ENCODE results near the gene CD3E.
"Not testable (repeated sequence)": the region's sequence is repeated elsewhere in the genome, so short reads cannot be mapped to it uniquely, and the experiment has no call there.

CD3E gene

GRCh38 chr11:118291477-118292135 lies 12.9 kb upstream of the CD3E start:
- no peak for DNase-seq

DNA sequence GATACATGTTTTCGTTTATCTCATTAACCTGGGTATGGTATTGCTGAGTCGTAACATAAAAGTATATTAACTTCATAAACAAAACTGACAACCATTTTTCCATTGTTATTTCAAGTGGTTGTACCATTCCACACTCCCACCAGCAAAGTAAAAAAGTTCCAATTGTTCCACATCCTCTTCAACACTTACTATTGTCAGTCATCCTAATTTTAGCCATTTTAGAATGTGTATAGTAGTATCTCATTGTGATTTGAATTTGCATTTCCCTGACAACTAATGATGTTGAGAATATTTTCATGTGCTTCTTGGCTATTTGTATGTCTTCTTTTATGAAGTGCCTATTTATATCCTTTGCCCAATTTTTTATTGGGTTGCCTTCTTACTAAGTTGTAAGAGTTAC lies 10.5 kb upstream of the CD3E start:
- no peak for DNase-seq

- DNase-seq = no peak
Measured at GRCh38 chr11:118295199-118295598, 9.3 kb upstream of the CD3E start.

- DNase-seq = no peak
Measured at GRCh38 chr11:118295815-118296454, 8.6 kb upstream of the CD3E start.

DNA sequence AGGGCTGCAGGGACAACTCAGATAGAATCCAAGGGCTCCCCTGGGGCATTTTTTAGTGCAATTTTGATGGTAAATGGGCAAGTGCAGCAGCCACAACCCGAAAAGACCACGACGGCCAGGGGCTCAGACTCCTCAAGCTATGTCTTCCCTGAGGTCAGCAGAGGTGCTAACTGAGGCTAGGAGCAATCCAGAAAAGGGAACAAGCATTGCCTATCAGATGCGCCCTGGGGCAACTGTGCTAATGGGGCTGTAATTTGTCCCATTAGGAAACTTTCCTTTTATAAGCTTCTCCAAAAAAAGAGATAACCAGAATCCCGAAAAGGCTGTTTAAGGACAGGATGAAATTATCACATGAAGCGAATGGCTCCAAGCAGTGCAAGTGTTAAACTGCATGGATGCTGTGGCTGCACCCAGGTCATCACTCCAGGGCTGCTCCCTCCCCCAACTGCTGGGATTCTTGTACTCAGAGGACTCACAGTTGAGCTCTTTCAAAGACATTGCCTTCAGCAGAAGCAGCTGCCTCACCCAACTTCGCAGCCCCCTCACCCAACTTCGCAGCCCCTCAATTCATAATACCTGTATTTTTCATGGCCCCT lies 2.8 kb upstream of the CD3E start:
- DNase-seq = no peak

GRCh38 chr11:118304227-118304567 lies 333 bp upstream of the CD3E start:
- no peak for DNase-seq

DNA sequence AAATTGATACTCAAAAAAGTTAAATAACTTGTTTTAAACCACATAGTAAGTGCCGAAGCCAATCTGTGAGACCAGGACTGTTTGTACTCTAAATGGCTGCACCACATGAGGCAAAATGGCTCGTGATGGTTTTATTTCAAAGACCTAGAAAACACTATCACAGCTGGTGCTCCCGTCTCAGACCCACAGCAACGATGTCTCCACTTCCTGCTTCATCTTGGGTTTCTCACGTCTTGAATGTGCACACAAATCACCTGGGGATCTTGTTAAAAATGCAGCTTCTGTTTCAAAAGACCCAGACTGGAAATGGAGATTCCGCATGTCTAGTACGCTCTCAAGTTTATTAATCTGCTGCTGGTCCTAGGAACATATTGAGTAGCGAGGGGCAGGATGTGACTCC lies 1.2 kb downstream of the CD3E start:
- no peak for DNase-seq

- no peak for DNase-seq
Measured at GRCh38 chr11:118306556-118306955, 2.0 kb downstream of the CD3E start.

GRCh38 chr11:118308995-118309528 lies 4.5 kb downstream of the CD3E start:
- DNase-seq = not testable (repeated sequence)

- no peak for DNase-seq
Measured at GRCh38 chr11:118310271-118310670, 5.7 kb downstream of the CD3E start.

- no peak for DNase-seq
Measured at GRCh38 chr11:118310781-118311485, 6.4 kb downstream of the CD3E start.

GRCh38 chr11:118311518-118311917 lies 7.0 kb downstream of the CD3E start:
- no peak for DNase-seq

DNA sequence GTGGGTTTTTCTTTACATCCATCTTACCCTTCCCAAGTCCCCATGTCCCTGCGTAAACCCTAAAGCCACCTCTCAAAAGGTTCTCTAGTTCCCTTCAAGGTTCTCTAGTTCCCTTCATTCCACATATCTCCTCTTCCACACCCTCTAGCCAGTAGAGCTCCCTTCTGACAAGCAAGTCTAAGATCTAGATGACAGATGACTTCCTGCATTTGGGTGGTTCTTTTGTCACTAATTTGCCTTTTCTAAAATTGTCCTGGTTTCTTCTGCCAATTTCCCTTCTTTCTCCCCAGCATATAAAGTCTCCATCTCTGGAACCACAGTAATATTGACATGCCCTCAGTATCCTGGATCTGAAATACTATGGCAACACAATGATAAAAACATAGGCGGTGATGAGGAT lies 7.8 kb downstream of the CD3E start:
- no peak for DNase-seq

GRCh38 chr11:118313242-118313641 lies 8.7 kb downstream of the CD3E start:
- no peak for DNase-seq

GRCh38 chr11:118314988-118315411 lies 10.5 kb downstream of the CD3E start:
- DNase-seq = no peak

DNA sequence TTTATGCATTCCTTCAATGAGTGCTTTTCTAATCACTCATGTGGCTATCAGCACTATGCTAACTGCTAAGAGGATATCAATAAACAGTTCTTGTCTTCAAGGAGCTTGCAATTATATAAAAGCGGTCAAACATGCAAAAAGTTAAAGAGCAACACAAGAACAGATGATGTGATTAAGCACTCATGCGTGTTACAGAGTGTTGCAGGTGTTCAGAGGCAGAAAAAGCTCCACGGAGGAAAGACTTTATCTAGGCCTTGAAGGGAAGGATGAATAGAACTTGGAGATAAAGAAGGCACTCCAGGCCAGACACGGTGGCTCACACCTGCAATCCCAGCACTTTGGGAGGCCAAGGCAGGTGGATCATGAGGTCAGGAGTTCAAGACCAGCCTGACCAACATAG lies 13.6 kb downstream of the CD3E start:
- DNase-seq = no peak

GRCh38 chr11:118318581-118319336 lies 14.2 kb downstream of the CD3E start:
- DNase-seq = no peak

DNA sequence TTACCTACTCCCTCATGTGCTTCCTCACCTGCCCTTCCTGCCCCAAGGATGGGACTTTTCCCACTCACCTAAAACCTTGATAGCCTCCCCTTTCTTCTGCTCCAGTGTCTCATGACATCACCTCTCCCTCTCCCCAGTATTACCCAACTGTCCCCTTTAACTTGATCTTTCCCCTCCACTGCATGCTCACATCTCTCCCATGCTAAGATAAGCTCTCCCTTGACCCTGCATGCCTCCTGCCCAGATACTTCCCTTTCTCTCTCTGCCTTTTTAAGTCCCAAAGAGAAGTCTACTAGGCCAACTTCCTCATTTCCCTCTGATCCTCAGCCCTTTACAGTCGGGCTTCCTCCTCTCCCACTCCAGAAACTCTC lies 14.8 kb downstream of the CD3E start:
- DNase-seq = no peak

- no peak for DNase-seq
Measured at GRCh38 chr11:118320515-118320914, 16.0 kb downstream of the CD3E start.

DNA sequence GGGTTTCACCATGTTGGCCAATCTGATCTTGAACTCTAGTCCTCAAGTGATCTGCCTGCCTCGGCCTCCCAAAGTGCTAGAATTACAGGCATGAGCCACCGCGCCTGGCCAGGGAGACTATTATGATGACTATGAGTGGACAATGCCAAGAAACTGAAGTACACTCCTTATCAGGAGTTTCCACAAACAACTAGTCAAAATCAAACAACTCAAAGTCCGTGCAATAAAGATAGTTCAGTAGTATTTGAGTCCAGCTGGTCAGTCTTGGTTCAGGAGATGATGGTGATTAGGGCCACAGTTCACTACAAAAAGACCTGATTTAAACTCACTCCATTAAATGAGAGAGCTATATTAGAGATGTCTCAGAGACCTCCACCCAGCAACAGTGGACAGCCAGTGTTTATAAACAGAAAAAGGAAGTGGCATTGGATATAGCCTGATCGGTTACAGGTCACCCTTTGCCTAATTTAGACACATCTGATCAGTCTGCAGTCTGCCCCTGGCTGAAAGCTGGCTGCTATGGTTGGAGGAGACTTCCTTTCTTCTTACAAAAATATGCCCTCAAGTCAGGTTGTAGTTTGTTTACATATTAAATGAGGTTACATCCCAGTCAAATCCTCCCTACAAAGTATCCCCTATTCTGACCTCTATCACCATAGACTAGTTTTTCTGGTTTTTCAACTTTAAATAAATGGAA lies 17.0 kb downstream of the CD3E start:
- DNase-seq = no peak

DNA sequence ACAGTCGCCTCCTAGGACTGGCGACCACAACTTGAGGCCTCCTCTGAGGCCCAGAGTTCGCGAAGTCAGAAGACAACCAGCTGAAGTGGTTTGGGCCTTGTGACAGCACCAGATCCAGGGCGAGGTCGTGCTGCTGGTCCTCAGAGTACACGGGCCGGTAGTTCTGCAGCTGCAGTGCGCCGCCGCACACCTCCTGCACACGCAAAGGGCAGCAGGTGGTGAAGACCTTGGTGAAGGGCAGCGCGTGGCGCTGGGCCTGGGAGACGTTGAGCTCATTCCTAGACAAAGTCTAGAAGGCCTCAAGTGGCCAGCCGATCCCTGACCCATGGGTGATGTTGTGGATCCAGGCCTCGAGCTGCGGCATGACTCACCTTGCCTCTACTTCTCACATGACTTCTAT lies 18.2 kb downstream of the CD3E start:
- no peak for DNase-seq

GRCh38 chr11:118325283-118325682 lies 20.8 kb downstream of the CD3E start:
- no peak for DNase-seq

All from NCI-H1930 (cell line).